Fibroblast of villous mesenchyme (primary cell): Measurements from ENCODE around the gene GPC1. TPM values are rescaled to one million over a fixed set of nuclear protein-coding genes. Genes with fewer than 3 reads are reported as not detected.
"Not testable (repeated sequence)": the region's sequence is repeated elsewhere in the genome, so short reads cannot be mapped to it uniquely, and the experiment has no call there.

ENCODE experiments used
- DNase-seq: peaks from one replicate; pipeline ENCODE4 v3.0.0-alpha.2; 2010; ENCODE audit warnings: low read depth
- H3K4me3 ChIP-seq: 2 replicates; pipeline ENCODE4 v1.5.1; 2011; ENCODE audit warnings: low read depth, mild to moderate bottlenecking, low read length
- CTCF ChIP-seq: IDR thresholded peaks from 2 replicates; pipeline ENCODE4 v1.5.1; 2012; ENCODE audit warnings: low read depth, mild to moderate bottlenecking, low read length; ENCODE audit not compliant: insufficient read depth
- total RNA-seq: library from RNA; depleted of rRNA; stranded (reverse); fragments of >200 nt; gene quantifications from 2 replicates; pipeline ENCODE4 v1.2.3, GENCODE V29; 2012

GPC1 gene
- total RNA-seq, 1 donor: 88.9 TPM

- no peak for DNase-seq
- no peak for TF ChIP-seq CTCF
- no peak overlapping the region for H3K4me3 ChIP-seq
Observed at GRCh38 chr2:240480834-240481623, 45.6 kb downstream of the GPC1 start.

- no peak for DNase-seq
- no peak for TF ChIP-seq CTCF
- no peak overlapping the region for H3K4me3 ChIP-seq
Observed at GRCh38 chr2:240481720-240482119, 46.3 kb downstream of the GPC1 start.

- H3K4me3 ChIP-seq: no peak overlapping the region
- DNase-seq: no peak
- TF ChIP-seq CTCF: no peak
Observed at GRCh38 chr2:240482141-240482540, 46.7 kb downstream of the GPC1 start.

- TF ChIP-seq CTCF: no peak
- DNase-seq: no peak
- H3K4me3 ChIP-seq: no peak overlapping the region
Observed at GRCh38 chr2:240491483-240491882, 56.0 kb downstream of the GPC1 start.

- no peak overlapping the region for H3K4me3 ChIP-seq
- TF ChIP-seq CTCF: no peak
- DNase-seq: no peak
Observed at GRCh38 chr2:240494194-240494793, 58.8 kb downstream of the GPC1 start.

- peak; percentile 10 for DNase-seq
- peak; percentile 49 for TF ChIP-seq CTCF
Observed at GRCh38 chr2:240494942-240495341, 59.5 kb downstream of the GPC1 start.

GRCh38 chr2:240497082-240497481, 61.6 kb downstream of the GPC1 start:
- peak; percentile 56 for DNase-seq
- TF ChIP-seq CTCF: peak; percentile 37
- H3K4me3 ChIP-seq: not testable (repeated sequence)

More at GRCh38 chr2:240494942-240495341, 59.5 kb downstream of the GPC1 start:
- H3K4me3 ChIP-seq: not testable (repeated sequence)
